ENCODE data around the gene CFAP45. TPM values are rescaled to one million over a fixed set of nuclear protein-coding genes. Genes with fewer than 3 reads are reported as not detected.

The CFAP45 gene
- total and polyA plus RNA-seq, 9 of the 15 experiments (the other 6 are each of a cell fraction or from before 2014, with no cell fraction given), result 0.65 to 2.4 (median 1.5) TPM

DNA sequence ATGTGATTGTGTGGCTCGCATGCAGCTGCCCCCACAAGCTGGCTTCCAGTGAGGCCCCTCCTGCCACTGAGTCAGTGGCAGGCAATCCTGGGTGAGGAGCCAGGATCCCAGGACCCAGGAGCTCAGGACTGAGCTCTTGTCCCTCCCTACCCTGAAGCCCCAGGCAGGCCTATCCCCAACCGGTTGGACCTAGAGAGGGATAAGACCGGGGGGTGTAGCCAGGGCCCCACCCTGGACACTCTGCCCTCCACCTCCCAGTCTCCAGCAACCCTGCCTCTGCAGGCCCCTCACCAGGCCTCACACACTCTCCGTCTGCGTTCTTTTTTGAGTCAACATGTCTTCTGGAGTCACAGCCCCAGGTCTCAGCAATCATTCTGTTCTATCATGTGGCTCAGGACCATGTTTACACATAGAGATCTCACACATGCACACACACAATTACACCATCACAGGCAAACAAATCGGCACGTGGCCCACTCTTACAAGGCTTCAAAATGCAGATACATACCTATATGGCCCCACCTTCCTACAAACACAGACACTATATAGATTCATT lies 40.1 kb downstream of the CFAP45 start (continued):
- no peak for TF ChIP-seq ZNF24 (IDR thresholded peaks at IDR 0.05)
- TF ChIP-seq, protein P1, sequence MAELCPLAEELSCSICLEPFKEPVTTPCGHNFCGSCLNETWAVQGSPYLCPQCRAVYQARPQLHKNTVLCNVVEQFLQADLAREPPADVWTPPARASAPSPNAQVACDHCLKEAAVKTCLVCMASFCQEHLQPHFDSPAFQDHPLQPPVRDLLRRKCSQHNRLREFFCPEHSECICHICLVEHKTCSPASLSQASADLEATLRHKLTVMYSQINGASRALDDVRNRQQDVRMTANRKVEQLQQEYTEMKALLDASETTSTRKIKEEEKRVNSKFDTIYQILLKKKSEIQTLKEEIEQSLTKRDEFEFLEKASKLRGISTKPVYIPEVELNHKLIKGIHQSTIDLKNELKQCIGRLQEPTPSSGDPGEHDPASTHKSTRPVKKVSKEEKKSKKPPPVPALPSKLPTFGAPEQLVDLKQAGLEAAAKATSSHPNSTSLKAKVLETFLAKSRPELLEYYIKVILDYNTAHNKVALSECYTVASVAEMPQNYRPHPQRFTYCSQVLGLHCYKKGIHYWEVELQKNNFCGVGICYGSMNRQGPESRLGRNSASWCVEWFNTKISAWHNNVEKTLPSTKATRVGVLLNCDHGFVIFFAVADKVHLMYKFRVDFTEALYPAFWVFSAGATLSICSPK (IDR thresholded peaks at IDR 0.05; ENCODE audit: borderline replicate concordance), result no peak
- TF ChIP-seq ZNF347 (CRISPR knock-in tag; IDR thresholded peaks at IDR 0.05; ENCODE audit: low read depth), result no peak
- TF ChIP-seq SNIP1 (IDR thresholded peaks at IDR 0.05; ENCODE audit: low read depth), result no peak
- TF ChIP-seq, protein P2, sequence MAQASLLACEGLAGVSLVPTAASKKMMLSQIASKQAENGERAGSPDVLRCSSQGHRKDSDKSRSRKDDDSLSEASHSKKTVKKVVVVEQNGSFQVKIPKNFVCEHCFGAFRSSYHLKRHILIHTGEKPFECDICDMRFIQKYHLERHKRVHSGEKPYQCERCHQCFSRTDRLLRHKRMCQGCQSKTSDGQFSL (CRISPR knock-in tag; IDR thresholded peaks at IDR 0.05), result no peak
- TF ChIP-seq, protein P2 (tag; IDR thresholded peaks at IDR 0.05), result no peak

DNA sequence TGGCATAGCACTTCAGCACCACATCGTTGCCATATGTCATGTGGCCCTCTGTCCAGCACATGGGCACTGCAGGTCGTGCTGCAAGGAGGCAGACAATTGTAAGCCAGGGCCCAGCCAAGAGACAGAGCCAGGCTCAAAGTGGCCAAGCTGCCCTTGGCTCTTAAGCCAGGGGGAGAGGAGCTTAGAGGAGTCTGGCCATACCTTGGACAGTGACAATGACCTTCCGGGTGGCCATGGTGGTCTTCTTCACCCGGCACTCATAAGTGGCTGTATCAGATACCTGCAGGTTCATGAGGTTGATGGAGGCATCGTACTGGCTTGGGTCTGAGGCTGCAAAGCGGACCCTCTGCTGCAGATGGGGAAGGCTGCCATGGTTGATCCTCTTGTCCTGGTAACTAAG lies 42.1 kb downstream of the CFAP45 start:
- H4K20me1 ChIP-seq (replicated peaks; ENCODE audit: control insufficient read depth, insufficient read depth, low read length), result no peaks in the 10 kb centered on the region
- CTCF ChIA-PET (ENCODE audit: low intra/inter-chr PET ratio), result no interaction called here
- TF ChIP-seq SMARCA5 (IDR thresholded peaks at IDR 0.05) (no peak), FOXK1 (CRISPR knock-in tag; IDR thresholded peaks at IDR 0.05; ENCODE audit: borderline replicate concordance) (no peak)
- TF ChIP-seq, protein P3, sequence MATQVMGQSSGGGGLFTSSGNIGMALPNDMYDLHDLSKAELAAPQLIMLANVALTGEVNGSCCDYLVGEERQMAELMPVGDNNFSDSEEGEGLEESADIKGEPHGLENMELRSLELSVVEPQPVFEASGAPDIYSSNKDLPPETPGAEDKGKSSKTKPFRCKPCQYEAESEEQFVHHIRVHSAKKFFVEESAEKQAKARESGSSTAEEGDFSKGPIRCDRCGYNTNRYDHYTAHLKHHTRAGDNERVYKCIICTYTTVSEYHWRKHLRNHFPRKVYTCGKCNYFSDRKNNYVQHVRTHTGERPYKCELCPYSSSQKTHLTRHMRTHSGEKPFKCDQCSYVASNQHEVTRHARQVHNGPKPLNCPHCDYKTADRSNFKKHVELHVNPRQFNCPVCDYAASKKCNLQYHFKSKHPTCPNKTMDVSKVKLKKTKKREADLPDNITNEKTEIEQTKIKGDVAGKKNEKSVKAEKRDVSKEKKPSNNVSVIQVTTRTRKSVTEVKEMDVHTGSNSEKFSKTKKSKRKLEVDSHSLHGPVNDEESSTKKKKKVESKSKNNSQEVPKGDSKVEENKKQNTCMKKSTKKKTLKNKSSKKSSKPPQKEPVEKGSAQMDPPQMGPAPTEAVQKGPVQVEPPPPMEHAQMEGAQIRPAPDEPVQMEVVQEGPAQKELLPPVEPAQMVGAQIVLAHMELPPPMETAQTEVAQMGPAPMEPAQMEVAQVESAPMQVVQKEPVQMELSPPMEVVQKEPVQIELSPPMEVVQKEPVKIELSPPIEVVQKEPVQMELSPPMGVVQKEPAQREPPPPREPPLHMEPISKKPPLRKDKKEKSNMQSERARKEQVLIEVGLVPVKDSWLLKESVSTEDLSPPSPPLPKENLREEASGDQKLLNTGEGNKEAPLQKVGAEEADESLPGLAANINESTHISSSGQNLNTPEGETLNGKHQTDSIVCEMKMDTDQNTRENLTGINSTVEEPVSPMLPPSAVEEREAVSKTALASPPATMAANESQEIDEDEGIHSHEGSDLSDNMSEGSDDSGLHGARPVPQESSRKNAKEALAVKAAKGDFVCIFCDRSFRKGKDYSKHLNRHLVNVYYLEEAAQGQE (IDR thresholded peaks at IDR 0.05; ENCODE audit: borderline replicate concordance), result peak; percentile 47
- TF ChIP-seq, protein P3 (CRISPR knock-in tag; IDR thresholded peaks at IDR 0.05; ENCODE audit: low read depth), result no peak
- no peaks in the 10 kb centered on the region for H3K9me1 ChIP-seq (ENCODE audit: control insufficient read depth, insufficient read depth, low read length)
- H2AFZ ChIP-seq (ENCODE audit: low read depth, low read length), result no peak overlapping the region
- no TSS peak for BruUV-seq (replicated peaks)
- in situ Hi-C loops (cut with MboI), result no loop called here
- no peak overlapping the region for H3K4me3 ChIP-seq
- H3K4me2 ChIP-seq (ENCODE audit: insufficient read depth, low read length), result no peak overlapping the region
- H3K79me2 ChIP-seq (ENCODE audit: control insufficient read depth, insufficient read depth, low read length), result no peaks in the 10 kb centered on the region
- ATAC-seq, result no peak
- 9% methylated on average over 6 of the region's 6 CpGs for WGBS (ENCODE audit: insufficient coverage, low coverage, missing lambda C conversion rate)
- peaks cover 0 to 13% of the 10 kb centered on the region in 2 experiments; a peak in 2 of 5 replicates for H3K4me1 ChIP-seq (replicated peaks in 1 of 2; ENCODE audit: control insufficient read depth in 2 of 2, insufficient read depth in 2 of 2, low read length in 2 of 2)
- peaks cover 0 to 59% of the 10 kb centered on the region in 2 experiments; a peak in 4 of 5 replicates for H3K27me3 ChIP-seq (ENCODE audit: control insufficient read depth in 2 of 2, insufficient read depth in 2 of 2, low read length in 2 of 2)
- FAIRE-seq, result no peak
- intact Hi-C loops (cut with micrococcal nuclease), result no loop called here
- no peak for DNase-seq (ENCODE audit: extremely low read depth in 1 of 4, low spot score in 3 of 4)
- no peak overlapping the region for H3K27ac ChIP-seq (ENCODE audit: extremely low read depth, low read depth, low read length)
- POLR2A ChIA-PET, result interaction anchor here (0.6 to 0.8 kb wide), 2 partner anchors 11 to 16 kb away, joined by 3 to 4 read pairs; no protein-coding TSS in a partner anchor
- no peaks in the 10 kb centered on the region for H3K36me3 ChIP-seq (ENCODE audit: control insufficient read depth, insufficient read depth, low read length)
- no peaks in the 10 kb centered on the region for H3K9me3 ChIP-seq (replicated peaks; ENCODE audit: control insufficient read depth, insufficient read depth, low read depth, low read length)
- no peak overlapping the region for H3K9ac ChIP-seq (ENCODE audit: insufficient read depth in 1 of 2, low read depth in 2 of 2, low read length in 2 of 2)

All from K562 (cell line).